GM20000 (cell line): Measurements from ENCODE around the gene DNAJC27.
"Not testable (repeated sequence)": the region's sequence is repeated elsewhere in the genome, so short reads cannot be mapped to it uniquely, and the experiment has no call there.

Experiments used
- DNase-seq: peaks from one replicate; pipeline ENCODE4 v3.0.0; 2012; ENCODE audit warnings: low spot score
- TF ChIP-seq, protein P1 (sequence below): IDR thresholded peaks from 2 replicates; pipeline ENCODE4 v1.5.1; 2012; ENCODE audit warnings: mild to moderate bottlenecking, control low read depth; ENCODE audit errors: extremely low read depth, missing control alignments

Gene DNAJC27

DNA sequence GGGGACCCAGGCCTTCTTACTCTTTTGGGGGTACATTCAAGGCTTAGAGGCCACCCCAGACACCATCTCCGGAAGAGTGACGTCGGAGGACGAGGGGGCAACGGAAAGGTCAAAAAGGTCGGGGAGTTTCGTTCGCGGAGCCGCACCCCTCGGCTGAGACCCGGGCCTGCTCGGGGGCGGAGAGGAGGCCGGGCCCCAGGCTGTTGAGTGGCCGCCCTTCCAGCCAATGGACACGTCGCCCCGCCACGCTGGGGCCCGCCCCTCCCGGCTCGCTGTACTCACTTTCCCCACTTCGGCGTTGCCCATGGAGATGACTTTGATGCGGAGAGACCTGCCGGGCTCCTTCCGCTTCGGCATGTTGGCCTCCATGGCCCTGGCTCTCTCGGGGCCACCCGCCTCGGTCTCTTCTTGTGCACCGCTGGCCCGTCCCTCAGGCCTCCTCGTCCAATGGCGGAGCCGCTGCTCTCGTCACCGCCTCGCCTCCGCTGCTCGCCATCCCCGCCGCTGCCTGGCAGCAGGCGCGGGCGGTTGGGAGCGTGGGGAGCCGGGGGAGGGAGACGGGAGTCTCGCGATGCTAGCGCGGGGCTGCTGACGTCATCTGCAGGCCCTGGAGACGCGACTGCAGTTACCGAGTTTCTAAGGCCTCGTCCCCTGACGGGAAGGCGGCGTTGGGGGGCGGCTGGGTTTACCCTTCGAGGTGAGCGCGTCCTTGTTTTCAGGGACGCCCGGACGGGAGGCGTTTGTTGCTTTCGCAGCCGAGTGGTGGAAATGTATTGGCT lies at the start of gene DNAJC27:
TSS of gene DNAJC27 (minus strand) at position 420 of the 779 bp plus-strand sequence. CDS start at position 369, 51 bp downstream.
- TF ChIP-seq, protein P1, sequence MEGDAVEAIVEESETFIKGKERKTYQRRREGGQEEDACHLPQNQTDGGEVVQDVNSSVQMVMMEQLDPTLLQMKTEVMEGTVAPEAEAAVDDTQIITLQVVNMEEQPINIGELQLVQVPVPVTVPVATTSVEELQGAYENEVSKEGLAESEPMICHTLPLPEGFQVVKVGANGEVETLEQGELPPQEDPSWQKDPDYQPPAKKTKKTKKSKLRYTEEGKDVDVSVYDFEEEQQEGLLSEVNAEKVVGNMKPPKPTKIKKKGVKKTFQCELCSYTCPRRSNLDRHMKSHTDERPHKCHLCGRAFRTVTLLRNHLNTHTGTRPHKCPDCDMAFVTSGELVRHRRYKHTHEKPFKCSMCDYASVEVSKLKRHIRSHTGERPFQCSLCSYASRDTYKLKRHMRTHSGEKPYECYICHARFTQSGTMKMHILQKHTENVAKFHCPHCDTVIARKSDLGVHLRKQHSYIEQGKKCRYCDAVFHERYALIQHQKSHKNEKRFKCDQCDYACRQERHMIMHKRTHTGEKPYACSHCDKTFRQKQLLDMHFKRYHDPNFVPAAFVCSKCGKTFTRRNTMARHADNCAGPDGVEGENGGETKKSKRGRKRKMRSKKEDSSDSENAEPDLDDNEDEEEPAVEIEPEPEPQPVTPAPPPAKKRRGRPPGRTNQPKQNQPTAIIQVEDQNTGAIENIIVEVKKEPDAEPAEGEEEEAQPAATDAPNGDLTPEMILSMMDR: no peak
- DNase-seq: peak; percentile 95

DNA sequence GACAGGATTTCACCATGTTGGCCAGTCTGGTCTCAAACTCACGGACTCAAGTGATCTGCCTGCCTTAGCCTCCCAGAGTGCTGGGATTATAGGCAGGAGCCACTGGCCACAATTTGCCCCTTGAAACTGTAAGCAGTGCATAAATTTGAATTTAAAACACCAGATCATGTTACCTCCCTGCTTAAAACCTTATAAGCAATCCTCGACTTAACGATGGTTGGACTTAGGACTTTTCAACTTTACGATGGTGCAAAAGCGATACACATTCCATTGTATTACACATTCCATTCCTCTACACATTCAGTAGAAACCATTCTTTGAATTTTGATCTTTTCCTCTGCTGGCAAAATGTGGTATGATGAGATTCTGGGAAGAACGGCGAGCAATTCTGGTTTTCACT lies 46.9 kb upstream of the DNAJC27 start:
- no peak for DNase-seq
- TF ChIP-seq, protein P1: no peak

DNA sequence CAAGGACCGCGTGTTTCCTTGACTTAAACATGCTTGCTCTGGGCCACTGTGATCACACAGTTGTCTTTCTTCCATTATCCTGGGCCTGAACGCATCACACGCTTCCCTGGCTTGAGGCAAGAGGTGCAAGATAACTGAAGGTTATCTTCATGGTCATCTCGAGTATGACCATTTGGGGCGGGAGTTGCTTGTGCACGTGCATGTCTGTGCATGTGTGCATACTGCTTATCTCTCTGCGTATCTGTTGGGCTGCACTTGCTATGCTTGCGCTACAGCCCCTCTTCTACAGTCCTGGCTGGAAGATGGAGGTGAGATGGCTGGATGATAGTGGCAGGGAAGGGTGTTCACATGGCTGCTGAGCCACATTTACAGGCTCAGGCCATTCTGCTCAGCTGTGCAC lies 42.9 kb upstream of the DNAJC27 start:
- TF ChIP-seq, protein P1: no peak
- no peak for DNase-seq

DNA sequence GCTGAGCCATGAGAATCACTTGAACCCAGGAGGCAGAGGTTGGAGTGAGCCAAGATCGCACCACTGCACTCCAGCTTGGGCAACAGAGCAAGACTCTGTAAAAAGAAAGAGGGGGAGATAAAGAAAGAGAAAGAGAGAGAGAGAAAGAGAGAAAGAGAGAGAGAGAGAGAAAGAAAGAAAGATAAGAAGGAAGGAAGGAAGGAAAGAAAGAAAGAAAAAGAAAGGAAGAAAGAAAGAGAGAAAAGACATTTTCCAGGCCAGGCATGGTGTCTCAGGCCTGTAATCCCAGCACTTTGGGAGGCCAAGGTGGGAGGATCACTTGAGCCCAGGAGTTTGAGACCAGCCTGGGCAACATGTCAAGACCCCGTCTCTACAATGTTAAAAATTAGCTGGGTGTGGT lies 39.6 kb upstream of the DNAJC27 start:
- not testable (repeated sequence) for DNase-seq

DNA sequence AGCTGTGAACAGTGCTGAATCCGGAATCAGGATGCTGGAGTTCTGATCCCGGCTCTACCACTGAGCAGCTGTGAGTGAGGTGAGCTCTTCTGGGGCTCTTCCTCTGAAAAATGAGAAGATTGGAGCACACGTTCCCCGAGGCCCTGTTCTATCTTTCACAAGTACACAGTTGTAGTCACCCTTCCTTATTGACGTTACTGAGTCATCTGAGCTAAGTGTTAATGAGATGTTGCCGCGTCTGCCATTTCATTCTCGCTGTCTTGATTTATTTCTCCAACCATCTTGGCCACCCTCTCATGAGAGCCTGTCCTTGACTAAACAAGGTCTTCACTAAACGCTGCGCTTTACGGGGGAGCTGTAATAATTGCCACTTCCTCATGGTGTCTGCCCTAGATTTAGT lies 38.2 kb upstream of the DNAJC27 start:
- DNase-seq: no peak
- TF ChIP-seq, protein P1: no peak

DNA sequence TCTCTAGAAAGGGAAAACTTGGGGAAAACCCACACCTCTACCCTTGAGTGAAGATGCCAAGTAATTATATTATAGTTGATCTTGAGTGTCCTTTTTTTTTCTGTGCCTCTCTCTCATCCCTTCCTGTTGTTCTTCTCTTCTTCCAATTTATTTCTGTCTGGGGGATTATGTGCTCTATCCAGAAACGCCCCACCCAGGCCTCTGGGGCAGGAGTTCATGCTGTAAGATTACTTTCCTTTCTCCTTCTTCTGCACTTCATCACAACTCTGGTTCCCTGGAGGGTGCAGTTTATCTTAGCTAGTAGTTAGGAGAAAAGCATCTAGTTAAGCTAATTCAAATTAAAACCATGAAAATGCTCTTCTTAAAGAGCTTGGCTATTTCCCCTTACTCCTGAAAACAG lies 30.3 kb upstream of the DNAJC27 start:
- no peak for DNase-seq
- TF ChIP-seq, protein P1: no peak

DNA sequence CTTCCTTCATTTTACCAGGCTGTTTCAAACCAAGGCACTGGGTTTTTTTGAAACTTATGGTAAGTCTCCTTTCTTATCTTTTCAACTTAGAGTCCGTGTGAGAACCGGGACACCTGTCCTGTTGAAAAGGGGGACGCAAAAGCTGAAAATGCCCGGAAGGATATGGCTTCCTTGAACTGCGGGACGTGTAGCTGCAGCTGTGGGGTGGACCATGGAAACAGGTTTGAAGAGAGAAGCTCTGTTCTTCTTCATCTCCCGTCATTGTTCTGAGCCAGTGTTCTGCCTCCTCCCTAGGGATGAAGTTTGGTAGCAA lies 29.5 kb upstream of the DNAJC27 start:
- DNase-seq: no peak
- TF ChIP-seq, protein P1: no peak

DNA sequence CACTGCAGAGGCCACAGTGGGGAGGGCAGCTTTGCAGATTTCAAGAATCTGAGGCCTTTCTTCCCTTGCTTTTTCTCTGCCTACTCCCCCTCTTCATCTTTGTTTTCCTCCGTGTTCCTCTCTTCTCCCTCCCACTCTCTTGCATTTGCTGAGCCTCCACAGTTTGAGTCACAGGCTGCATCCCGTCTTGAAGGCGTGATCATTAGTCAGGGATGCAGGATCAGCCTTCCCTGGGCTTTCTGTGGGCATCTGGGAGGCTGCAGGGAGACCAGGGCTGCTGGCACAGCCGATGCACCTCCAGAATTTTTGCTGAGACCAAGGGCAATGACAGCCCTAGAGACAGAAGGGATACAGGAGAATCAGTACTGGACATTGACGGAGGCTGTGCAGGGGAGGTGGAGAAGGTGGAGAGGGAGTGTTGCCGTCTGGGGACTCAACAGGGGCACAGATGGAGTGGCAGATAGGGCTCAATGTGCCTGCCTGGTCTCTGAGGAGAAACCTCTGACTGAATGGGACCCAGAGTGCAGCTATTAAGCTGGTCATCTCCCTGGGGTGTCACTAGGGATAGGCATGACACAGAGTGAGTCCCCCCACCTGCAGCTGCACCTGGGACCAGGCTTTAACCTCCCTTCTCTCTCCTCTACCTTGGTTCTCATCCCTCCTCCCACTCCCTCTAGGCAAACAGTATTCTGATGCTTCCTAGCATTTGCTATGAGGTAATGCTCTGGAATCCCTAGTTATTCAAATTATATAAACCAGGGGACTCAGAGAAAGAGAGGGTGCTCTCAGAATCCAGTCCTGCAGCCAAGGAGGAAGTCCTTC lies 29.0 kb upstream of the DNAJC27 start:
- TF ChIP-seq, protein P1: no peak

More for the DNA sequence above, 29.0 kb upstream of the DNAJC27 start:
- DNase-seq: no peak
